Mesenchymal stem cell (in vitro differentiated cells and primary cell): ENCODE results near the gene MYO5B.

Experiments
- DNase-seq: peaks from one replicate; pipeline ENCODE4 v3.0.0-alpha.2; 2013
- H2AFZ ChIP-seq: one replicate; pipeline ENCODE4 v1.6.1; 2013; ENCODE audit warnings: low read depth, mild to moderate bottlenecking, control low read depth, inconsistent platforms, low read length, moderate library complexity
- H2AK5ac ChIP-seq: 2 replicates; pipeline ENCODE4 v1.6.1; 2013; ENCODE audit warnings: low read length, moderate library complexity, mild to moderate bottlenecking, inconsistent platforms; ENCODE audit not compliant: severe bottlenecking
- H2BK120ac ChIP-seq: one replicate; pipeline ENCODE4 v1.6.1; 2013; ENCODE audit warnings: low read depth, mild to moderate bottlenecking, inconsistent platforms, low read length, moderate library complexity
- H2BK12ac ChIP-seq, 2 experiments: one replicate each; pipeline ENCODE4 v1.6.1; 2013; ENCODE audit warnings: inconsistent platforms in 2 of 2, low read length in 2 of 2, mild to moderate bottlenecking in 2 of 2, moderate library complexity in 2 of 2, control low read depth in 1 of 2
- H2BK15ac ChIP-seq: one replicate; pipeline ENCODE4 v1.6.1; 2013; ENCODE audit warnings: mild to moderate bottlenecking, low read depth, inconsistent platforms; ENCODE audit not compliant: poor library complexity, severe bottlenecking
- H2BK5ac ChIP-seq: 2 replicates; pipeline ENCODE4 v1.6.1; 2013; ENCODE audit warnings: low read depth, mild to moderate bottlenecking, low read length, control low read depth, inconsistent platforms; ENCODE audit not compliant: poor library complexity, severe bottlenecking
- H3K14ac ChIP-seq, 2 experiments: one replicate each; pipeline ENCODE4 v1.6.1; 2013; ENCODE audit warnings: inconsistent platforms in 2 of 2, low read length in 2 of 2, control low read depth in 1 of 2, mild to moderate bottlenecking in 1 of 2, moderate library complexity in 1 of 2
- H3K18ac ChIP-seq, 2 experiments: one replicate each; pipeline ENCODE4 v1.6.1; 2013; ENCODE audit warnings: inconsistent platforms in 2 of 2, low read length in 2 of 2, control low read depth in 1 of 2, low read depth in 1 of 2, mild to moderate bottlenecking in 1 of 2
- H3K23ac ChIP-seq, 2 experiments: one replicate each; pipeline ENCODE4 v1.6.1; 2013; ENCODE audit warnings: inconsistent platforms in 2 of 2, low read length in 2 of 2, mild to moderate bottlenecking in 2 of 2, moderate library complexity in 2 of 2, control low read depth in 1 of 2
- H3K27ac ChIP-seq: 2 replicates; pipeline ENCODE4 v1.5.1; 2013; ENCODE audit warnings: mild to moderate bottlenecking, moderate library complexity, low read length, control low read depth, inconsistent platforms; ENCODE audit not compliant: poor library complexity, severe bottlenecking
- H3K27me3 ChIP-seq, 2 experiments: 2 replicates each; pipeline versions ENCODE4 v1.6.1 to v1.7.0; 2013; ENCODE audit warnings: low read length in 2 of 2, mild to moderate bottlenecking in 2 of 2, moderate library complexity in 2 of 2, control low read depth in 1 of 2, inconsistent platforms in 1 of 2; ENCODE audit not compliant: control insufficient read depth in 1 of 2, insufficient read depth in 1 of 2
- H3K36me3 ChIP-seq, 2 experiments: 2 replicates each; pipeline versions ENCODE4 v1.6.1 to v1.7.0; 2013; ENCODE audit warnings: low read length in 2 of 2, control low read depth in 1 of 2, inconsistent platforms in 1 of 2, low read depth in 1 of 2, mild to moderate bottlenecking in 1 of 2; ENCODE audit not compliant: insufficient read depth in 2 of 2, control insufficient read depth in 1 of 2
- H3K4ac ChIP-seq, 2 experiments: one replicate each; pipeline ENCODE4 v1.6.1; 2013; ENCODE audit warnings: inconsistent platforms in 2 of 2, low read length in 2 of 2, mild to moderate bottlenecking in 2 of 2, moderate library complexity in 2 of 2, control low read depth in 1 of 2, low read depth in 1 of 2
- H3K4me1 ChIP-seq: 2 replicates; pipeline ENCODE4 v1.6.1; 2013; ENCODE audit warnings: low read depth, low read length, control low read depth; ENCODE audit not compliant: control insufficient read depth, insufficient read depth
- H3K4me2 ChIP-seq: 2 replicates; pipeline ENCODE4 v1.6.1; 2013; ENCODE audit warnings: low read length, mild to moderate bottlenecking, inconsistent platforms; ENCODE audit not compliant: poor library complexity, severe bottlenecking
- H3K4me3 ChIP-seq, 2 experiments: 2 replicates each; pipeline versions ENCODE4 v1.5.1 to v1.7.0; 2013; ENCODE audit warnings: low read length in 2 of 2, mild to moderate bottlenecking in 2 of 2, control low read depth in 1 of 2, low read depth in 1 of 2; ENCODE audit not compliant: insufficient read depth in 1 of 2
- H3K79me1 ChIP-seq: replicated peaks from 2 replicates; pipeline ENCODE4 v1.6.1; 2013; ENCODE audit warnings: mild to moderate bottlenecking, control low read depth, low read length, inconsistent platforms; ENCODE audit not compliant: poor library complexity, severe bottlenecking
- H3K9ac ChIP-seq: 2 replicates; pipeline ENCODE4 v1.7.0; 2013; ENCODE audit warnings: mild to moderate bottlenecking, low read length, moderate library complexity
- H3K9me3 ChIP-seq: 2 replicates; pipeline ENCODE4 v1.7.0; 2013; ENCODE audit warnings: mild to moderate bottlenecking, low read length; ENCODE audit not compliant: control insufficient read depth
- H4K8ac ChIP-seq: one replicate; pipeline ENCODE4 v1.6.1; 2013; ENCODE audit warnings: inconsistent platforms, mild to moderate bottlenecking, low read length, moderate library complexity
- H4K91ac ChIP-seq: one replicate; pipeline ENCODE4 v1.6.1; 2013; ENCODE audit warnings: mild to moderate bottlenecking, low read length, inconsistent platforms
- WGBS: methylation state at CpG from one replicate; pipeline ENCODE4 v1.1.7; 2013; ENCODE audit warnings: mixed read lengths; 5-methylcytosine and 5-hydroxymethylcytosine counted together

Gene MYO5B

DNA sequence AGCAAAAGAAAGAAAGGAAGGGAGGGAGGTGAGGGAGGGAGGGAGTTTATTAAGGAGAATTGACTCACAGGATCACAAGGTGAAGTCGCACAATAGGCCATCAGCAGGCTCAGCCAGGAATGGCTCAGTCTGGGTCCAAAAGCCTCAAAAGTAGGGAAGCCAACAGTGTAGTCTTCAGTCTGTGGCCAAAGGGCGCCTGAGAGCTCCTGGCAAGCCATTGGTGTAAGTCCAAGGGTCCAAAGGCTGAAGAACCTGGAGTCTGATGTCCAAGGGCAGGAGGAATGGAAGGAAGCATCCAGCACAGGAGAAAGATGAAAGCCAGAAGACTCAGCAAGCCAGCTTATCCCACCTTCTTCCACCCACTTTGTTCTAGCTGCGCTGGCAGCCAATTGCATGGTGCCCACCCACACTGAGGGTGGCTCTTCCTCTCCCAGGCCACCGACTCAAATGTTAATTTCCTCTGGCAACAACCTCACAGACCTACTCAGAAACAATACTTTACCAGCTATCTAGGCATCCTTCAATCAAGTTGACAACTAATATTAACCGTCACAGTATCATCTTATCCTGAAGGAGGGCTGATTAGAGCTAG lies 375.8 kb downstream of the MYO5B start:
- peaks cover 0 to 13% of the 10 kb centered on the region in 2 experiments for H3K36me3 ChIP-seq
- no peak overlapping the region for H2BK15ac ChIP-seq
- no peaks in the 10 kb centered on the region for H3K27me3 ChIP-seq
- no peak overlapping the region for H2BK5ac ChIP-seq
- H2BK12ac ChIP-seq = no peak overlapping the region
- no peak for DNase-seq
- peaks cover 10% of the 10 kb centered on the region for H3K79me1 ChIP-seq
- no peak overlapping the region for H3K14ac ChIP-seq
- no peak overlapping the region for H2BK120ac ChIP-seq
- no peak overlapping the region for H3K4me3 ChIP-seq
- no peak overlapping the region for H3K4me2 ChIP-seq
- no peak overlapping the region for H3K18ac ChIP-seq
- H3K27ac ChIP-seq = no peak overlapping the region
- H2AK5ac ChIP-seq = no peak overlapping the region
- no peaks in the 10 kb centered on the region for H3K9me3 ChIP-seq
- no peak overlapping the region for H4K8ac ChIP-seq
- H3K9ac ChIP-seq = no peak overlapping the region
- no peak overlapping the region for H2AFZ ChIP-seq
- H4K91ac ChIP-seq = no peak overlapping the region
- H3K23ac ChIP-seq = no peak overlapping the region
- H3K4me1 ChIP-seq = peaks cover 2% of the 10 kb centered on the region
- WGBS = 97% methylated on average over 5 of the region's 5 CpGs
- H3K4ac ChIP-seq = no peak overlapping the region

DNA sequence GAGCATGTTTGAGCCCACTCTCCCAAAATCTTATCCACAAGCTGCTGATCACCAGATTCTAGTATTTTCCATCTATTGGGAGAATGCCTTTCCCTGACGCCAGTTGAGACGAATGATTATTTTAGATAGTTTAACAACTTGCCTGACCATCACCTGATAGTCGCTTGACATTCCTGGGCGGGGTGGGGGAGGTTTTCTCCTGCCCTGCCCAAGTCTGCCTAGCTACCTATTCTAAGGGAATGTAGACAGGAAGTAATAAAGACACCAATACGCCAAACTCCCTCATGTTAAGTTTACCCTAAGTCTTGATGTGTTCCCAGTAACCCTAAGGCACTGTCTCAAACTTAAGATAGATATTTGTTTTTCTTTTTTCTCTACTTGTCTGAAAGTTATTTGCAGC lies 377.0 kb downstream of the MYO5B start:
- Histone ChIP-seq H3K18ac (no peak overlapping the region), H4K8ac (no peak overlapping the region), H3K4me1 (peaks cover 2% of the 10 kb centered on the region), H3K36me3 (peaks cover 0 to 13% of the 10 kb centered on the region in 2 experiments), H2AK5ac (no peak overlapping the region), H3K4ac (no peak overlapping the region), H2BK120ac (no peak overlapping the region), H2AFZ (no peak overlapping the region), H3K4me2 (no peak overlapping the region), H3K9me3 (no peaks in the 10 kb centered on the region), H3K27me3 (no peaks in the 10 kb centered on the region), H3K4me3 (no peak overlapping the region), H2BK12ac (no peak overlapping the region), H3K27ac (no peak overlapping the region), H3K14ac (no peak overlapping the region), H3K9ac (no peak overlapping the region), H4K91ac (no peak overlapping the region), H3K79me1 (peaks cover 14% of the 10 kb centered on the region), H2BK5ac (no peak overlapping the region), H3K23ac (no peak overlapping the region), H2BK15ac (no peak overlapping the region)
- 91% methylated on average over 5 of the region's 5 CpGs for WGBS
- no peak for DNase-seq

GRCh38 chr18:49815927-49816326 lies 379.0 kb downstream of the MYO5B start:
- Histone ChIP-seq H3K4ac (no peak overlapping the region), H2AFZ (no peak overlapping the region), H3K23ac (no peak overlapping the region), H4K8ac (no peak overlapping the region), H3K27me3 (no peaks in the 10 kb centered on the region), H3K4me2 (no peak overlapping the region), H3K14ac (no peak overlapping the region), H3K18ac (no peak overlapping the region), H3K4me1 (peaks cover 2% of the 10 kb centered on the region), H4K91ac (no peak overlapping the region), H2BK120ac (no peak overlapping the region), H3K9ac (no peak overlapping the region), H2BK5ac (no peak overlapping the region), H3K9me3 (no peaks in the 10 kb centered on the region), H3K4me3 (no peak overlapping the region), H2BK15ac (no peak overlapping the region), H3K27ac (no peak overlapping the region), H2AK5ac (no peak overlapping the region), H3K36me3 (peaks cover 0 to 13% of the 10 kb centered on the region in 2 experiments), H2BK12ac (no peak overlapping the region), H3K79me1 (peaks cover 17% of the 10 kb centered on the region)
- no peak for DNase-seq
- 96% methylated on average over 3 of the region's 4 CpGs for WGBS

DNA sequence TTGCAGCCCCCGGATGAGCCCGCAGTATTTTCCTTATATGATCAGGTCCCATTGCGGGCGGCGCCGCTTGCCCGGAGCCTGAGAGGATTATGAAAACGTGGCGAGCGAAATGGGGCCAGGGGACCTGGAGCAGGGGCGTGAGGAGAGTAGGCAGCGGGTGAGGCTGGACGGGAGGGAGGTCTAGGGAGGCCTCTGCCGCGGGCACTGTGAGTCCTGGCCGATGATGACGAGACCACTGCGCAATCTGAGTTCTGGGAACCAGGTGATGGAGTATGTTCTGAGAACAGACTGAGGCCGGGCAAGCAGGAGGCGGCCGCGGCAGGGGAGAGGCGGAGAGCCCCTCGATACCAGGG lies 380.8 kb downstream of the MYO5B start:
- Histone ChIP-seq H3K9ac (peak overlapping the region; percentile 98), H2BK12ac (peak overlapping the region in 1 of 2 experiments; percentile 89), H3K18ac (peak overlapping the region; percentile 6 to 88), H2BK120ac (peak overlapping the region; percentile 77), H3K14ac (peak overlapping the region; percentile 80 to 99), H2AK5ac (no peak overlapping the region), H3K4me3 (peak overlapping the region; percentile 89 to 90), H3K4me1 (peaks cover 2% of the 10 kb centered on the region), H3K4me2 (peak overlapping the region; percentile 80), H4K8ac (peak overlapping the region; percentile 87), H4K91ac (no peak overlapping the region), H3K23ac (peak overlapping the region in 1 of 2 experiments; percentile 83), H3K79me1 (peaks cover 12% of the 10 kb centered on the region), H2BK5ac (peak overlapping the region; percentile 77), H3K36me3 (peaks cover 0 to 9% of the 10 kb centered on the region in 2 experiments), H2AFZ (peak overlapping the region; percentile 100), H2BK15ac (peak overlapping the region; percentile 67), H3K9me3 (peaks cover 4% of the 10 kb centered on the region), H3K27ac (peak overlapping the region; percentile 44), H3K27me3 (no peaks in the 10 kb centered on the region), H3K4ac (peak overlapping the region; percentile 9 to 96)
- under 1% methylated on average over 23 of the region's 24 CpGs for WGBS
- peak; percentile 66 for DNase-seq
